GM21825 (cell line): ENCODE results near the gene MICAL2.

Experiments used
- ATAC-seq: cut with Tn5 transposase; IDR thresholded peaks from one replicate; pipeline ENCODE4 v1.9.1; 2021; ENCODE audit warnings: mild to moderate bottlenecking, moderate library complexity; ENCODE audit not compliant: unreplicated experiment

MICAL2 gene

GRCh38 chr11:12168114-12168513 lies 57.7 kb downstream of the MICAL2 start:
- ATAC-seq: no peak

- no peak for ATAC-seq
Measured at GRCh38 chr11:12169822-12170221, 59.4 kb downstream of the MICAL2 start.

GRCh38 chr11:12170501-12170900 lies 60.1 kb downstream of the MICAL2 start:
- ATAC-seq: no peak

- ATAC-seq: no peak
Measured at GRCh38 chr11:12170984-12171383, 60.6 kb downstream of the MICAL2 start.

- ATAC-seq: no peak
Measured at GRCh38 chr11:12171921-12172320, 61.5 kb downstream of the MICAL2 start.

- ATAC-seq: no peak
Measured at GRCh38 chr11:12172493-12173013, 62.2 kb downstream of the MICAL2 start.

GRCh38 chr11:12173111-12173510 lies 62.7 kb downstream of the MICAL2 start:
- no peak for ATAC-seq

GRCh38 chr11:12174128-12174476 lies 63.7 kb downstream of the MICAL2 start:
- peak; percentile 29 for ATAC-seq

- ATAC-seq: peak; percentile 77
Measured at GRCh38 chr11:12174477-12175143, 64.2 kb downstream of the MICAL2 start.

- ATAC-seq: no peak
Measured at GRCh38 chr11:12175694-12176241, 65.4 kb downstream of the MICAL2 start.

- no peak for ATAC-seq
Measured at GRCh38 chr11:12176410-12176809, 66.0 kb downstream of the MICAL2 start.

- ATAC-seq: no peak
Measured at GRCh38 chr11:12177739-12178338, 67.4 kb downstream of the MICAL2 start.

GRCh38 chr11:12179019-12179418 lies 68.6 kb downstream of the MICAL2 start:
- ATAC-seq: no peak

- ATAC-seq: no peak
Measured at GRCh38 chr11:12179531-12179930, 69.1 kb downstream of the MICAL2 start.

GRCh38 chr11:12180257-12181205 lies 70.1 kb downstream of the MICAL2 start:
- ATAC-seq: no peak

GRCh38 chr11:12182302-12182675 lies 71.9 kb downstream of the MICAL2 start:
- ATAC-seq: no peak

GRCh38 chr11:12182676-12183541 lies 72.5 kb downstream of the MICAL2 start:
- no peak for ATAC-seq

- ATAC-seq: no peak
Measured at GRCh38 chr11:12183827-12184620, 73.6 kb downstream of the MICAL2 start.

- no peak for ATAC-seq
Measured at GRCh38 chr11:12184699-12185098, 74.3 kb downstream of the MICAL2 start.
